Endothelial cell of umbilical vein (primary cell): ENCODE results near the gene RFPL4AL1.

Experiments used
- CTCF ChIP-seq, 2 donors: IDR thresholded peaks; 1 replicate in 1 of 2; 2 replicates in 1 of 2; pipeline ENCODE4 v1.5.1; 2011; ENCODE audit warnings: low read length in 2 of 2, mild to moderate bottlenecking in 2 of 2, moderate library complexity in 2 of 2, control low read depth in 1 of 2, inconsistent platforms in 1 of 2, low read depth in 1 of 2; ENCODE audit not compliant: insufficient read depth in 1 of 2; ENCODE audit errors: extremely low read depth in 1 of 2
- POLR2AphosphoS5 ChIP-seq: IDR thresholded peaks from 2 replicates; pipeline ENCODE4 v1.6.1; 2012; ENCODE audit warnings: low read depth, mild to moderate bottlenecking, control low read depth, low read length, moderate library complexity; ENCODE audit not compliant: insufficient read depth

- no peak for TF ChIP-seq CTCF (IDR thresholded peaks at IDR 0.05; ENCODE audit: extremely low read depth in 1 of 2, insufficient read depth in 1 of 2, low read depth in 1 of 2, low read length in 2 of 2)
- no peak for TF ChIP-seq POLR2AphosphoS5
Measured at GRCh38 chr19:55802281-55802680, 33.4 kb downstream of the RFPL4AL1 start.
